ENCODE results near the gene PGR. TPM values are rescaled to one million over a fixed set of nuclear protein-coding genes. Genes with fewer than 3 reads are reported as not detected.

Gene PGR
- polyA plus RNA-seq, result under 1 TPM; 0.08 to 0.56 (median 0.22) TPM

GRCh38 chr11:101129203-101129943 lies at the start of gene PGR:
Gene PGR, minus strand, starts transcription at chr11:101129813. Its CDS starts 743 bp downstream, at chr11:101129070.
- 1 to 2% (median 1%) methylated on average over 38 of the region's 38 CpGs for WGBS, 3 donors
- no peak within 1 kb of the TSS for H3K27ac ChIP-seq (ENCODE audit: low read depth, low read length)

- 77 to 86% (median 81%) methylated on average over 3 of the region's 3 CpGs for WGBS, 3 donors
- no peak overlapping the region for H3K27ac ChIP-seq (ENCODE audit: low read depth, low read length)
Measured at GRCh38 chr11:101176381-101176780, 46.8 kb upstream of the PGR start.

- WGBS, 3 donors, result 40 to 69% (median 67%) methylated on average over 2 of the region's 2 CpGs
- H3K27ac ChIP-seq (ENCODE audit: low read depth, low read length), result no peak overlapping the region
Measured at GRCh38 chr11:101169944-101170343, 40.3 kb upstream of the PGR start.

- no peak overlapping the region for H3K27ac ChIP-seq (ENCODE audit: low read depth, low read length)
- 46 to 85% (median 77%) methylated on average over 1 of the region's 1 CpG for WGBS, 3 donors
Measured at GRCh38 chr11:101166038-101166437, 36.4 kb upstream of the PGR start.

GRCh38 chr11:101158119-101158518 lies 28.5 kb upstream of the PGR start:
- H3K27ac ChIP-seq (ENCODE audit: low read depth, low read length), result no peak overlapping the region
- 72 to 80% (median 76%) methylated on average over 2 of the region's 2 CpGs for WGBS, 3 donors

GRCh38 chr11:101138245-101138930 lies 8.8 kb upstream of the PGR start:
- WGBS, 3 donors, result 46 to 79% (median 69%) methylated on average over 1 of the region's 1 CpG
- no peak overlapping the region for H3K27ac ChIP-seq (ENCODE audit: low read depth, low read length)

- no peak overlapping the region for H3K27ac ChIP-seq (ENCODE audit: low read depth, low read length)
- 81 to 91% (median 90%) methylated on average over 1 of the region's 1 CpG for WGBS, 3 donors
Measured at GRCh38 chr11:101133190-101133589, 3.6 kb upstream of the PGR start.

GRCh38 chr11:101128571-101129202 lies 926 bp downstream of the PGR start:
- H3K27ac ChIP-seq (ENCODE audit: low read depth, low read length), result no peak overlapping the region
- WGBS, 3 donors, result 2 to 4% (median 2%) methylated on average over 37 to 38 of the region's 38 CpGs

- 1 to 3% (median 2%) methylated on average over 80 to 93 of the region's 93 CpGs for WGBS, 3 donors
- H3K27ac ChIP-seq (ENCODE audit: low read depth, low read length), result no peak overlapping the region
Measured at GRCh38 chr11:101127699-101128570, 1.7 kb downstream of the PGR start.

- 0 to 2% (median 2%) methylated on average over 20 to 55 of the region's 55 CpGs for WGBS, 3 donors
- no peak overlapping the region for H3K27ac ChIP-seq (ENCODE audit: low read depth, low read length)
Measured at GRCh38 chr11:101127197-101127698, 2.4 kb downstream of the PGR start.

- no peak overlapping the region for H3K27ac ChIP-seq (ENCODE audit: low read depth, low read length)
- WGBS, 3 donors, result 4 to 5% (median 5%) methylated on average over 18 of the region's 18 CpGs
Measured at GRCh38 chr11:101126551-101127196, 2.9 kb downstream of the PGR start.

- no peak overlapping the region for H3K27ac ChIP-seq (ENCODE audit: low read depth, low read length)
- WGBS, 3 donors, result 53 to 70% (median 60%) methylated on average over 4 of the region's 4 CpGs
Measured at GRCh38 chr11:101115671-101116160, 13.9 kb downstream of the PGR start.

- 85 to 91% (median 89%) methylated on average over 2 of the region's 2 CpGs for WGBS, 3 donors
- H3K27ac ChIP-seq (ENCODE audit: low read depth, low read length), result no peak overlapping the region
Measured at GRCh38 chr11:101113540-101113939, 16.1 kb downstream of the PGR start.

- H3K27ac ChIP-seq (ENCODE audit: low read depth, low read length), result no peak overlapping the region
Measured at GRCh38 chr11:101104716-101105115, 24.9 kb downstream of the PGR start.

- H3K27ac ChIP-seq (ENCODE audit: low read depth, low read length), result no peak overlapping the region
- 69 to 88% (median 84%) methylated on average over 2 of the region's 2 CpGs for WGBS, 3 donors
Measured at GRCh38 chr11:101103433-101103832, 26.2 kb downstream of the PGR start.

GRCh38 chr11:101100601-101101000 lies 29.0 kb downstream of the PGR start:
- H3K27ac ChIP-seq (ENCODE audit: low read depth, low read length), result no peak overlapping the region

- WGBS, 3 donors, result 48 to 65% (median 63%) methylated on average over 4 of the region's 4 CpGs
- no peak overlapping the region for H3K27ac ChIP-seq (ENCODE audit: low read depth, low read length)
Measured at GRCh38 chr11:101096036-101096704, 33.4 kb downstream of the PGR start.

Data from adipose tissue (tissue), 3 donors.